Adrenal gland (tissue), 5 donors: ENCODE data around the gene EPHA3.

Experiments used
- POLR2A ChIP-seq, 2 donors: fragments of 450-650 bp; IDR thresholded peaks; one replicate each; pipeline ENCODE4 v1.6.1; 2017; ENCODE audit warnings: antibody characterized with exemption in 2 of 2, mild to moderate bottlenecking in 2 of 2, moderate library complexity in 1 of 2
- TF ChIP-seq, protein P1 (sequence below), 6 experiments: fragments of 450-650 bp in 4 of 6; fragments of 200-600 bp in 2 of 6; sonication (generic) in 1 of 6; IDR thresholded peaks; 1 replicate in 5 of 6; 2 replicates in 1 of 6; pipeline versions ENCODE4 v1.5.1 to v1.8.0; 2016 to 2021; ENCODE audit warnings: antibody characterized with exemption in 6 of 6, mild to moderate bottlenecking in 2 of 6, moderate library complexity in 1 of 6
- donor health status: DM: no; HTN: no; CAD: no.

DNA sequence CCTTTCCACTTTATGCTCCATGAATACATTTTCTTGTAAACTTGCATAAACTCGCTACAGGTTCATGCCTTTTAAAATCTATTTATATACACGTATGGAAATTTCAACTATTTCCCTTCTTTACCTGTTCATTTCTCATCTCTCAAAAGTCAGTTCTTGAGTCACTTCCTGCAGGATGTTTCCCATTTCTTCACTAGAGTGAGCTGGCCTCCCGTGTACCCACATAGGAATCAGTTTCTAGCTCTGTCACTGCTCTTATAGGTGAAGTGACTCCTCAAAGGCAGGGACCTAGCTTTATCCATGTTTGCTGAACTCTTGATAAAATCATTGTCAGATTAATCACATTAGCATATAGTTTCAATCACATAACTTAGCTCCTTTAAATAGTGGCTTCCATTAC, 259.7 kb downstream of the EPHA3 start:
- TF ChIP-seq, protein P1, sequence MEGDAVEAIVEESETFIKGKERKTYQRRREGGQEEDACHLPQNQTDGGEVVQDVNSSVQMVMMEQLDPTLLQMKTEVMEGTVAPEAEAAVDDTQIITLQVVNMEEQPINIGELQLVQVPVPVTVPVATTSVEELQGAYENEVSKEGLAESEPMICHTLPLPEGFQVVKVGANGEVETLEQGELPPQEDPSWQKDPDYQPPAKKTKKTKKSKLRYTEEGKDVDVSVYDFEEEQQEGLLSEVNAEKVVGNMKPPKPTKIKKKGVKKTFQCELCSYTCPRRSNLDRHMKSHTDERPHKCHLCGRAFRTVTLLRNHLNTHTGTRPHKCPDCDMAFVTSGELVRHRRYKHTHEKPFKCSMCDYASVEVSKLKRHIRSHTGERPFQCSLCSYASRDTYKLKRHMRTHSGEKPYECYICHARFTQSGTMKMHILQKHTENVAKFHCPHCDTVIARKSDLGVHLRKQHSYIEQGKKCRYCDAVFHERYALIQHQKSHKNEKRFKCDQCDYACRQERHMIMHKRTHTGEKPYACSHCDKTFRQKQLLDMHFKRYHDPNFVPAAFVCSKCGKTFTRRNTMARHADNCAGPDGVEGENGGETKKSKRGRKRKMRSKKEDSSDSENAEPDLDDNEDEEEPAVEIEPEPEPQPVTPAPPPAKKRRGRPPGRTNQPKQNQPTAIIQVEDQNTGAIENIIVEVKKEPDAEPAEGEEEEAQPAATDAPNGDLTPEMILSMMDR (IDR thresholded peaks at IDR 0.05): no peak
- TF ChIP-seq POLR2A (IDR thresholded peaks at IDR 0.05): no peak
